Globus pallidus (tissue), 1 donor: ENCODE results near the gene ZNF280D.
"Not testable (repeated sequence)": the region's sequence is repeated elsewhere in the genome, so short reads cannot be mapped to it uniquely, and the experiment has no call there.

ENCODE experiments used
- DNase-seq: peaks from one replicate; pipeline ENCODE4 v3.0.0-alpha.2; 2015; ENCODE audit warnings: low spot score

The ZNF280D gene

GRCh38 chr15:56733136-56734012 is at the start of gene ZNF280D:
ZNF280D (minus strand) TSS chr15:56733509; CDS start chr15:56707109, 26,400 bp downstream.
- peak; percentile 88 for DNase-seq

GRCh38 chr15:56782306-56782705 is 49.0 kb upstream of the ZNF280D start:
- no peak for DNase-seq

GRCh38 chr15:56781666-56782065 is 48.4 kb upstream of the ZNF280D start:
- no peak for DNase-seq

GRCh38 chr15:56780102-56780725 is 46.9 kb upstream of the ZNF280D start:
- DNase-seq = not testable (repeated sequence)

GRCh38 chr15:56779449-56779848 is 46.1 kb upstream of the ZNF280D start:
- DNase-seq = not testable (repeated sequence)

- no peak for DNase-seq
These were observed 45.5 kb upstream of the ZNF280D start for GRCh38 chr15:56778761-56779160.

- DNase-seq = no peak
These were observed 43.5 kb upstream of the ZNF280D start for GRCh38 chr15:56776839-56777238.

GRCh38 chr15:56775641-56776040 is 42.3 kb upstream of the ZNF280D start:
- DNase-seq = no peak

- no peak for DNase-seq
These were observed 41.0 kb upstream of the ZNF280D start for GRCh38 chr15:56774356-56774755.

GRCh38 chr15:56772868-56773639 is 39.7 kb upstream of the ZNF280D start:
- DNase-seq = no peak

GRCh38 chr15:56770173-56770572 is 36.9 kb upstream of the ZNF280D start:
- DNase-seq = no peak

- no peak for DNase-seq
These were observed 34.0 kb upstream of the ZNF280D start for GRCh38 chr15:56767315-56767714.

GRCh38 chr15:56765251-56765650 is 31.9 kb upstream of the ZNF280D start:
- no peak for DNase-seq

GRCh38 chr15:56763141-56763895 is 30.0 kb upstream of the ZNF280D start:
- DNase-seq = no peak

- DNase-seq = no peak
These were observed 26.9 kb upstream of the ZNF280D start for GRCh38 chr15:56760186-56760585.

- DNase-seq = no peak
These were observed 26.1 kb upstream of the ZNF280D start for GRCh38 chr15:56759450-56759845.

- DNase-seq = no peak
These were observed 25.6 kb upstream of the ZNF280D start for GRCh38 chr15:56758770-56759449.

- no peak for DNase-seq
These were observed 24.6 kb upstream of the ZNF280D start for GRCh38 chr15:56757875-56758274.

GRCh38 chr15:56754772-56755370 is 21.6 kb upstream of the ZNF280D start:
- no peak for DNase-seq

- no peak for DNase-seq
These were observed 19.7 kb upstream of the ZNF280D start for GRCh38 chr15:56752986-56753385.

- DNase-seq = no peak
These were observed 16.7 kb upstream of the ZNF280D start for GRCh38 chr15:56749982-56750381.
